Gastroesophageal sphincter (tissue), 4 donors: ENCODE data around the gene NABP1. TPM values are rescaled to one million over a fixed set of nuclear protein-coding genes. Genes with fewer than 3 reads are reported as not detected.
A peak's percentile ranks its signal among the peaks of the same experiment; 100 is the strongest.

Experiments
- ATAC-seq: fragments of 150-250 bp; one replicate; pipeline ENCODE4 v1.9.1; 2016; ENCODE audit warnings: mild to moderate bottlenecking, moderate library complexity
- H3K27ac ChIP-seq, 4 donors: fragments of 200-600 bp; sonication (generic) in 3 of 4; 1 replicate in 3 of 4; 2 replicates in 1 of 4; pipeline ENCODE4 v1.5.1; 2016 to 2019
- H3K27me3 ChIP-seq: fragments of 200-600 bp; sonication (generic); one replicate; pipeline ENCODE4 v1.5.1; 2019
- H3K36me3 ChIP-seq, 2 donors: fragments of 200-600 bp; sonication (generic); one replicate each; pipeline ENCODE4 v1.5.1; 2019; ENCODE audit warnings: control low read depth in 1 of 2
- H3K4me1 ChIP-seq, 3 donors: fragments of 200-600 bp; sonication (generic); 1 replicate in 2 of 3; 2 replicates in 1 of 3; pipeline ENCODE4 v1.5.1; 2016 to 2019; ENCODE audit warnings: control low read depth in 2 of 3
- H3K4me3 ChIP-seq, 2 donors: fragments of 200-600 bp; sonication (generic); one replicate each; pipeline ENCODE4 v1.5.1; 2019; ENCODE audit warnings: mild to moderate bottlenecking in 1 of 2, moderate library complexity in 1 of 2
- H3K9me3 ChIP-seq, 3 donors: fragments of 200-600 bp; sonication (generic); one replicate each; pipeline ENCODE4 v1.5.1; 2017 to 2019; ENCODE audit warnings: control low read depth in 2 of 3
- CTCF ChIP-seq, 4 experiments: fragments of 200-600 bp in 2 of 4; fragments of 450-650 bp in 2 of 4; sonication (generic) in 1 of 4; IDR thresholded peaks; one replicate each; pipeline ENCODE4 v1.5.1; 2017 to 2019; ENCODE audit warnings: antibody characterized with exemption in 4 of 4, mild to moderate bottlenecking in 2 of 4, moderate library complexity in 2 of 4
- EP300 ChIP-seq: sonication (generic); formaldehyde crosslinking; IDR thresholded peaks from one replicate; pipeline ENCODE4 v1.6.1; 2017; ENCODE audit warnings: antibody characterized with exemption, mild to moderate bottlenecking
- POLR2A ChIP-seq, 2 donors: fragments of 450-650 bp; IDR thresholded peaks; one replicate each; pipeline ENCODE4 v1.6.1; 2017; ENCODE audit warnings: antibody characterized with exemption in 2 of 2, mild to moderate bottlenecking in 2 of 2, moderate library complexity in 1 of 2
- POLR2AphosphoS5 ChIP-seq: sonication (generic); formaldehyde crosslinking; IDR thresholded peaks from one replicate; pipeline ENCODE4 v1.6.1; 2017; ENCODE audit warnings: antibody characterized with exemption
- WGBS, 2 donors: methylation state at CpG; one replicate each; pipeline ENCODE4 v1.1.5; 2018; ENCODE audit warnings: low coverage in 1 of 2; 5-methylcytosine and 5-hydroxymethylcytosine counted together
- total RNA-seq, 4 donors: library from RNA; depleted of rRNA; stranded (reverse); fragments of >200 nt; gene quantifications; one replicate each; pipeline ENCODE4 v1.1.0, GENCODE V29; 2016

Gene NABP1
- total RNA-seq, 4 donors from 2014 or later: 2.8 to 30.7 (median 7.9) TPM

DNA sequence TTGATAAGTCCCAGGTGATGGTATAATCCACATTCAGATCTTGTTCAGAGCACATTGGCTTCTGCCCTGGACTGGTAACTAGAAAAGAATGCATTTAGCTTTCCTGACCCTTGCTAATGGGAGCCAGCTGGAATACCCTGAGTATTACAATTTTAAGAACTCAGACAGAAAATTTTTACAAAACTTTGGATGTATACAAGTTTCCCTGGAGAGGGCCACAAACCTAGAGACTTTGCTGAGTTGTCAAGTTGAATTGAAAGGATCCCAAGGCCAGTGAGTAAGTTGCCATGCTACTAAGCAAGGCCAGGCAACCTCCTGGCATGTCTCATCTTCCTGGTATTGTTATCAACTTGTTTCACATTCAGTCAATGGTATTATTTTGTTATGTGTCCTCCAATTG, 20.0 kb upstream of the NABP1 start:
- no peak for TF ChIP-seq EP300
- TF ChIP-seq CTCF (IDR thresholded peaks at IDR 0.05): no peak
- no peak for TF ChIP-seq POLR2AphosphoS5
- TF ChIP-seq POLR2A (IDR thresholded peaks at IDR 0.05): no peak
- ATAC-seq: peak; percentile 25
- Histone ChIP-seq H3K4me1 (no peaks in the 10 kb centered on the region), H3K4me3 (no peak overlapping the region), H3K36me3 (no peaks in the 10 kb centered on the region), H3K9me3 (no peaks in the 10 kb centered on the region), H3K27ac (no peak overlapping the region), H3K27me3 (no peaks in the 10 kb centered on the region)

GRCh38 chr2:191659198-191659597, 18.7 kb upstream of the NABP1 start:
- Histone ChIP-seq H3K27ac (no peak overlapping the region), H3K36me3 (no peaks in the 10 kb centered on the region), H3K4me1 (no peaks in the 10 kb centered on the region), H3K9me3 (no peaks in the 10 kb centered on the region), H3K27me3 (no peaks in the 10 kb centered on the region), H3K4me3 (no peak overlapping the region)
- ATAC-seq: no peak
- TF ChIP-seq POLR2AphosphoS5: no peak
- no peak for TF ChIP-seq EP300
- no peak for TF ChIP-seq POLR2A (IDR thresholded peaks at IDR 0.05)
- no peak for TF ChIP-seq CTCF (IDR thresholded peaks at IDR 0.05)

- no peak for ATAC-seq
- Histone ChIP-seq H3K36me3 (no peaks in the 10 kb centered on the region), H3K4me1 (no peaks in the 10 kb centered on the region), H3K27me3 (no peaks in the 10 kb centered on the region), H3K9me3 (no peaks in the 10 kb centered on the region), H3K4me3 (no peak overlapping the region), H3K27ac (no peak overlapping the region)
- WGBS, 2 donors: 25 to 26% methylated on average over 1 of the region's 1 CpG
- TF ChIP-seq EP300 (no peak), CTCF (IDR thresholded peaks at IDR 0.05) (no peak), POLR2A (IDR thresholded peaks at IDR 0.05) (no peak), POLR2AphosphoS5 (no peak)
Observed at GRCh38 chr2:191660575-191660974, 17.4 kb upstream of the NABP1 start.

- TF ChIP-seq CTCF (IDR thresholded peaks at IDR 0.05) (no peak), POLR2A (IDR thresholded peaks at IDR 0.05) (no peak), POLR2AphosphoS5 (no peak), EP300 (no peak)
- Histone ChIP-seq H3K9me3 (no peaks in the 10 kb centered on the region), H3K36me3 (no peaks in the 10 kb centered on the region), H3K4me1 (no peaks in the 10 kb centered on the region), H3K27ac (no peak overlapping the region), H3K27me3 (no peaks in the 10 kb centered on the region), H3K4me3 (no peak overlapping the region)
- WGBS, 2 donors: 64 to 86% methylated on average over 1 to 2 of the region's 2 CpGs
- ATAC-seq: no peak
Observed at GRCh38 chr2:191661097-191661924, 16.6 kb upstream of the NABP1 start.

DNA sequence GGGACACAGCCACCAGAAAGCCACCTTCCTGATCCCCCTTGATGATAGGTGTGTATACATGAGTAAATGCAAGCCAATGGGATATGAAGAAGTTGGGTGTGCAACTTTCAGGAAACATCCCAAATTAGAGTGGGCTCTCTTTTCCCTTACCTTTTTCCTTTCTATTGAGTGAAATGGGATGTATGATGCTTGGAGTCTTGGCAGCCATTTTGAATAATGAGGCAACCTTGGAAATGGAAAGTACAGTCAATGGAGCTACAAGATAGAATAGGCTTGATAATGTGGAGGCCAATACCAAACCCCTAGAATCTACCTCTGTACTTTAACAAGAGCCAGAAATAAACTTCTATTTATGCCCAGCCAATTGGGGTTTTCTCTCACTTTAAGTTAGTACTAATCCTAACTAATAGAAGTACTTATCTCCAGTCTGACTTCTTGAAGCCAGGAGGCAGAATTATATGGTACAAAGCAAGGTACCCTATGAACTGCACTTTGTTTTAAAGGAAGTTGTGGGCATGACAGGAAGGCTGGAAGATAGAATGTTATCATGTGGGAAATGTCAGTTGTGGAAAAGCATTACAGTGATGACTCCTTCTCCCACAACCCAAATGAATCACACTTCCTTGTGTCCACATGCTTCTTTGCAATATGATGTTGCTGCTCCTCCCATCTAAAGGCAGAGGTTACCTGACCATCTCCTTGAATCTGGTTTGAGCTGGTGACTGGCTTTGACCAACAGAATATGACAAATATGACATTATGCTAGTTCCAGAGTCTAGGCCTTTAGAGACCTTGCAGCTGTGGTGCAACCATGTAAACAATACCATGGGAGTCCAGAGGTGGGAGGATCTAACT, 12.9 kb upstream of the NABP1 start:
- Histone ChIP-seq H3K9me3 (no peaks in the 10 kb centered on the region), H3K27me3 (no peaks in the 10 kb centered on the region), H3K27ac (no peak overlapping the region), H3K4me3 (no peak overlapping the region), H3K36me3 (no peaks in the 10 kb centered on the region), H3K4me1 (no peaks in the 10 kb centered on the region)
- ATAC-seq: no peak
- TF ChIP-seq CTCF (IDR thresholded peaks at IDR 0.05): no peak
- no peak for TF ChIP-seq EP300
- no peak for TF ChIP-seq POLR2AphosphoS5
- TF ChIP-seq POLR2A (IDR thresholded peaks at IDR 0.05): no peak
